SH-SY5Y (cell line): ENCODE data around the gene ADCY2.

Experiments
- GATA2 ChIP-seq: IDR thresholded peaks from 2 replicates; pipeline ENCODE4 v1.6.1; 2011; ENCODE audit warnings: mild to moderate bottlenecking, low read depth, low read length
- GATA3 ChIP-seq: IDR thresholded peaks from 2 replicates; pipeline ENCODE4 v1.6.1; 2011; ENCODE audit warnings: low read depth, mild to moderate bottlenecking, low read length, moderate library complexity

ADCY2 gene

DNA sequence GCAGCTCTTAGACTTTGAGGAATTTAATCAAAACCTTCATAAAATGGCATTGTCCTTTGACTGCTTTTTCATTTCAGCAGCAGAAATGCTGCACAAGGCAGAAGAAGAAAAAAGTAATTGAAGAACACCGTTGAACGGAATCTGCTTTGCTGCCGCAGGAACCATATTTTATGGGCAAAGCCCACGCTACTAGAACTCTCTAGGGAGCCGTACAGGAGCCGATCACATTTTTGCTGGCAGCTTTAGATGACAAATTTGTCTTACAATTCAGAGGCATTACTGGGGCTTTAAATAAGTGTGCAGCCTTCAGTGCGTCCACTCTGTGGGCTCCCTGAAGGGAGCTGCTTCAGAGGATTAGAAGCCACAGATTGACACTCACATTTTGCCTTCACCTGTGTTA lies 449.6 kb downstream of the ADCY2 start:
- no peak for TF ChIP-seq GATA3

DNA sequence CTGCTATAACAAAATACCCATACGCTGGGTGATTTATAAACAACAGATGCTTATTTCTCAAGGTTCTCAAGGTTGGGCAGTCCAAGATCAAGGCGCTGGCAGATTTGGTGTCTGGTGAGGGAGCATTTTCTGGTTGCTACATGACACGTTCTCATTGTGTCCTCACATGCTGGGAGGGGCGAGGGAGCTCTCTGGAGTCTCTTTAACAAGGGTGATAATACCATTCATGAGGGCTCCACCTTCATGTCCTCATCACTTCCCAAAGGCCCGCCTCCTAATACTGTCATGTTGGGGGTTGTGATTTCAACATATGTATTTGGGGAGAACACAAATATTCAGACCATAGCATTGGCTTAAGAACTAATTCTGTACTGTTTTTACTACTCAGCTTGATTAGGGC lies 450.4 kb downstream of the ADCY2 start:
- no peak for TF ChIP-seq GATA3
- no peak for TF ChIP-seq GATA2

DNA sequence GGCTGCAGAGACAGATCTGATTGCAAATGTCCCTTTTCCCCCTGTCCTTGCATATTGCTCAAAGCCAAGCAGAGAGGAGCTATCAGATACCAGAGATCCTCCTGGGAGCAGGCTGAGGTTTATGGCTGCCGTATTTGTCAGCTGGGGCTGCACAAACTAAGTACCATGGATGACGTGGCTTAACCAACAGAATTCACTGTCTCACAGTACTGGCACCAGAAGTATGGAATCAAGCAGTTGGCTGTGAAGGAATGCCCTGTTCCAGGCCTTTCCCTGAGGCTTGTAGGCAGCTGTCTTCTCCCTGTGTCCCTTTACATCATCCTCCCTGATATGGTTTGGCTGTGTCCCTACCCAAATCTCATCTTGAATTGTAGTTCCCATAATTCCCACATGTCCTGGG lies 452.4 kb downstream of the ADCY2 start:
- TF ChIP-seq GATA2 (no peak), GATA3 (no peak)

DNA sequence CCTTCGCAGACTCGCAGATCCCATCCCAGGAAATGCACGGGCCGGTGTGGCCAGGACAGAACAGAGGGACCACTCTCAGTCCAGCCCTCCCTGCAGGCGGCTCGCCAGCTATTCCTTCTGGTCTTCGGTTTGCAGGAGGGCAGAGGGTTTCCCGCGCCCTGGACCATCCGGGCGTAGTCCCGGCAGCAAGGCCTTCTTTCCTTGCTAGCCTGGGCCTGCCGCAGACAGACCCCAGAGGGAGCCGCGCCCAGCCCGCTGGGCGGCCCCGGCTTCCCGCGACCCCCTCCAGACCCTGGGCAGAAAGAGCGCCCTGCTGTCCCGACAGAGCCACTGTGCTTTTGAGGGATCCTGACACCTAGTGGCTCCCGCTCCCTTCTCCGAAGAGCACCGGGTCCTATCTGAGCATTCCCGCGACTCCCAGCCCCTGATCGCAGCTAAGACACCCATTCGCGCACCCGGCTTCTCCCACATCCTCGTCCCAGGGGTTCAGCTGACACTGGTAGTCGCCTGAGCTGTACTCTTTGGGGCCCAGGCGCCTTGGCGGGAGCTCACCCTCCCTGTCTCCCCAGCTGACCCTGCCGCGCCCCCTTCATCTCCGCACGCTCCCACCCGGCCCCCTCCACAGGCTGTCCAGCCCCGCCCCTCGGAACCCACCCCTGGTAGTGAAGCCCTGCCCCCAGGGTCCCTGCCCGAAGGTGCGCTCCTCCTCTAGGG lies 453.9 kb downstream of the ADCY2 start:
- TF ChIP-seq GATA2 (no peak), GATA3 (no peak)

DNA sequence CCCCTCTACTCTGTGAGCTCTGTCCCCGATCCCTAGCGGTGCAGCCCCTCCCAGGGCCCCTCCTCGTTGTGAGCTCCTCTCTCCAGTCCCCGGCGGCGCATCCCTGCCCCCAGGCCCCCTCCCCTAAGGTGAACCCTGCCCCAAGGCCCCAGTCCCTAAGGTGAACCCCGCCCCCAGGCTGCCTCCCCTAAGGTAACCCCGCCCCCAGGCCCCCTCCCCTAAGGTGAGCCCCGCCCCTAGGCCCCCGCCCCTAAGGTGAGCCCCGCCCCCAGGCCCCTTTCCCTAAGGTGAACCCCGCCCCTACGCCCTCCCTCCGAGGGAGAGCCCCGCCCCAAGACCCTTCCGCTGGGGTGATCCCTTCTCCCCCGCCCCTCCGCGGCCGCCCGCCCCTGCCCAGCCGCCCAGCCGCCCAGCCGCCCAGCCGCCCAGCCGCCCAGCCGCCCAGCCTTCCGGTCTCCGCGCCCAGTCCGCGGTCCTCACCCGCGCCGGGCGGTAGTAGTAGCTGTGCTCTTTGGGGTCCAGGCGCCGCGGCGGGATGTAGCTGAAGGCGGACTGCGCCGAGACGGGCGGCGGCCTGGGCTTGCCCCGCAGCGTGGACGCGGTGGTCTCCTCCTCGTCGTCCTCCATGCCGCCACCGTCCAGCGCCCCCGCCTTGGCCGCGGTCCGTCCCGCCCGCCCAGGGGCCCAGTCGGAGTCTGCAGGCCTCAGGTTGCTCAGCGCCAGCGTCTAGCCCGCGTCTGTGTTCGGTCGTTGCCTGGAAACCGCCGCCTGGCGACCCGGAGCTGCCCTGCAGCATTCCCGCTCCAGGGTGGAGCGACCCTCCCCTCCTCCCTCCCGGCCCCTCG lies 454.7 kb downstream of the ADCY2 start, which contains the start of gene CFAP90:
TSS of gene CFAP90 (minus strand) at position 739 of the 845 bp plus-strand sequence. CDS start at position 627, 112 bp downstream.
- TF ChIP-seq GATA2 (no peak), GATA3 (no peak)

DNA sequence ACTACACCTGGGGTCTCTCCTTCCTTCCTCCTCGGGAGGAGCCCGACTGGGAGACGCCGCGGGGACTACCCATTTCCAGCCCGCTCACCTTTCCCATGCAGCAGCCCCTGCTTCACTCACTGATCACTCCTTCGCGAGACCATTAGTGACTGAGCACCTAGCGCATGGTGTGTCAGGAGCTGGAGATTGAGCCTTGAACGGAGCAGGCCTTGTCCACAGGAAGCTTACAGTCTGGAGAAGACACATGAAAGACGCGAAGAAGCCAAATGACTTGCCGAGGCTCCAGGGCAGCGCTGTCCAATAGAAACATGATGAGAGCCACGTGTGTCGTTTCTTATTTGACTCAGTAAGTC lies 455.3 kb downstream of the ADCY2 start:
- TF ChIP-seq GATA2, result no peak
- no peak for TF ChIP-seq GATA3

DNA sequence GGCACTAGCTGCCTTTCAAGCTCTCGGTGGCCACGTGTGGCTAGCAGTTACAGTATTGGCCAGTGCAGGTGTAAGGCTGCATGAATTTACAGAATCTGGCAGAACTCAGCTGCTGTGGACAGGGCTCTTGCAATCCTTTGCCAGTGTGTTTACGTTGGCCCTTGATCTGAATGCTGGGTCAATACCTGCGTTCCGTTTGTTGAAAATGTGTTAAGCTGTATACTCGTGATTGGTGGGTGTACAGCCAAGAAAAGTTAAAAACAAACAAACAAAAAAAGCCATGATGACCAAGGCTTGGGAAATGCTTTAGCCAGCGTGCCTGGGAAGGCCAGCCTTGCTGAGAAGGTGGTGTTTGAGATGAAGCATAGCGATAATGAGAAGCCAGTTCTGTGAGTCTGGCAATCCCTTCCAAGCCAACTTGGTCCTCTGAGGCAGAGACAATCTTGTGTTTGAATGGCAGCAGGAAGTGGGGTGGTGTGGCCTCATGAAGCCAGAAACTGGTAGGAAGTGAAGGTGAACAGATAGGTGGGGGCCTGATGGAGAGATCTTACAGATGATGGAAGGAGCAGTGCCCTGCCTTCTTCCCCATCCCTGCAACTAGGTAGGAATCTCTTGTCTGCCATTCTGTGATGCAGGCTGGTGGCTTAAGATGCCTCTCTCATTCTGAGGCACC lies 455.8 kb downstream of the ADCY2 start:
- TF ChIP-seq GATA3 (no peak), GATA2 (no peak)

DNA sequence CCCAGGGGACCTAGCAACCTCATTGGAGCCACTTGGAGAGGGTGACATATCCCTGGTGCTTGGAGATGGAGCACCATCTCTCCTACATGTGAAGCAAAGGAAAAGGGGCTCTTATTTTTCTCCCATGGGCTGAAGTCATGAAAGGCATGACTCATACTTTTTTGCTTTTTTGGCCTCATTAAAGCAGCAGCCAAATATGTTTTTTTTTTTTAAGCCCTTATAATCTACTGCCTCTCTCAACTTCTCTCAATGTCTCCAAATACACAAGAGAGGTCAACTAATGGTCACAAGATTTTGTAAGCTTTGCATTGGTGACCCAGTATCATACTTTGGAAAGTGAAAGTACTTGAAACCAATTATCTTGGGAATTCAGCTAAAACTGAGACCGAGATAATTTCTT lies 456.6 kb downstream of the ADCY2 start:
- TF ChIP-seq GATA3 (no peak), GATA2 (no peak)

DNA sequence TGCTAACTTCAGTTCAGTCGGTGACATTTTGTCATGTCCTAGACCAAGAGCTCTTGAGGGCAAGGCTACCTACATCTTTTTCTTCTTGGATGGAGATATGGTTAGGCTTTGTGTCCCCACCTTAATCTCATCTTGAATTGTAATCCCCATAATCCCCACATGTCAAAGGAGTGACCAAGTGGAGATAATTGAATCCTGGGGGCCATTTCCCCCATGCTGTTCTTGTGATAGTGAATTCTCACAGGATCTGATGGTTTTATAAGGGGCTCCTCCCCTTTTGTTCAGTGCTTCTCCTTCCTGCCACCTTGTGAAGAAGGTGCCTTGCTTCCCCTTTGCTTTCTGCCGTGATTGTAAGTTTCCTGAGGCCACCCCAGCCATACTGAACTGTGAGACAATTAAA lies 457.1 kb downstream of the ADCY2 start:
- no peak for TF ChIP-seq GATA2
- no peak for TF ChIP-seq GATA3

DNA sequence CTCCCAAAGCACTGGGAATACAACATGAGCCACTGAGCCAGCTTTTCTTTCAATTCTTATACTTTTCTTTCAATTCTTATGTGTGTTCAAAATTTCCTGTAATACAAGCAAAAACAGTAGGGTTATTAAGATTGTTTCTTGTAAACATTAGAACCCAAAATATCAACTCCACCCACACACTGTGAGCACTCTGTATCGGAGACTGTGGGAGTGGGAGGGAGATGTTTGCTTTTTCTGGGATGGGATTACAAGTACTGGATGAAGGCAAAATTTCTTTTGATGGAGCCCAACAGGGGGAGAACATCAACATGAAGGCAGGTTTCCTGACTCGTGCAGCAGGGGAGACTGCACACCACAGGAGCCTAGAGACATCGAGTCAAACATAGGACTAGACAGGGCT lies 459.7 kb downstream of the ADCY2 start:
- TF ChIP-seq GATA2 (no peak), GATA3 (no peak)

DNA sequence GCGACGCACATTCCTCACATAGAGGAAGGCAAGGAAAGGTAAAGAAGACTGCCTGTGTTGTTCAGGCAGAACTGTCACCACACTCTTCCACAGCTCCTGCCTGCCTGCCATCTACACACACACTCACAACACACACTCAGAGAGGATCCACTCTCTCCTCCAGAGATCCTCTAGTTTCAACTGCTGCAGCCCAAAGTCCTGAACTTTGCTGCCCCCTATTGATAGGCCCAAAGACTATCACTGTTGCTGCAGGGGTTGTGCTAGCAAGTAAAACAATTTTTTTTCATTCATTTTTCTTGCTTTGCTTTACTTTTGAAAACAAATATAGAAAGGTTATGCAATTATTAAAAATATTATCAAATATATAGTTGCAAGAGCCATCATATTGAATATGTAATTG lies 460.9 kb downstream of the ADCY2 start:
- TF ChIP-seq GATA2 (no peak), GATA3 (no peak)

DNA sequence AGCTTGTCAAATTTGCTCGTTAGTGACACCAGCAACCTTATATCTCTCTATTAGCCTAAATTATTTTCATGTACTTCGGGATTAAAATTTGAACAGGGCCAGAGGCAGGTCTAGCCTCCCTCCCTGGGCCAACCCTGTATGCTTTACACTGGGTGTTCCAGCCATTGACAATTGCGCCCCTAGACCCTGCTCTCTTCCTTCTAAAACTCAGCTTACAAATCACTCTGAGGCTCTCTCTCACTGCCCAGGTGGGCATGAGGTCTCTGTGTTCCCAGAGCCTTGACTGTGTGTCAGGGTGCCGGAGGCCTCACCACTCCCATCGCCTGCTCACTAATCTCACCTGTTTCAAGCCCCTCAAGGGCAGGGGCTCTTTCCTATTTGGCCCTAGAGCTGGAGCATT lies 461.4 kb downstream of the ADCY2 start:
- TF ChIP-seq GATA3 (no peak), GATA2 (no peak)

DNA sequence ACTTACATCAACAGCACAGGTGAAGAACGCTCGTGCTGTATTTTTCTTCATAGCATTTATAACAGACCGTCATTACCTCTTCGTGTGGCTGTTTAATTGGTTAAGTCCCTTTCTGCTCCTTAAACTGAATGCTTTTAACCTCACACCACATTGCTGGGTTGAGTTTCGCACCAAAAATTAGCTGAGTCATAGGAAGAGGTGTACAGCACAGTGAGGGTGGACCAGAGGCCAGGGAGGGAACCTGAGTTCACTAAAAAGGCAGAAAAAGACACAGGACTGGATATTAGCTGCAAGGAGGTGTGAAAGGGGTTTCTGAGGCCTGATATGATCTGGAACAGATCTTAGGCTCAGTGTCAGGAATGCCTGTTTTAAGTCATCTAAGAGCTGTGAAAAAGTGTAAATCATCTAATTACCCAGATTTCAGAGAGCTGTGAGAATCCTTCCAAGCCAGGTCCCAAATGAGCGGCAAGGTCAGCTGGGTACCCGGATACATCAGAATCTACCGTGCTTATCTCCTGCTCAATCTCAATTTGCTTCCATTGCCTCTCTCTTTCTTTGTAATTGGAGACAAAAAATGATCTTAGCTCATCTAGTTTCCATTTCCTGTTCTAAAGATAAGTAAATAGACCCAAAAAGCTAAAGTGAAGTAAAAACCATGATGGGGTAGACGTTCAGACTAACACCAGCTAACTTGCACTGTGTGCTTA lies 462.1 kb downstream of the ADCY2 start:
- TF ChIP-seq GATA3 (no peak), GATA2 (peak; percentile 66)

DNA sequence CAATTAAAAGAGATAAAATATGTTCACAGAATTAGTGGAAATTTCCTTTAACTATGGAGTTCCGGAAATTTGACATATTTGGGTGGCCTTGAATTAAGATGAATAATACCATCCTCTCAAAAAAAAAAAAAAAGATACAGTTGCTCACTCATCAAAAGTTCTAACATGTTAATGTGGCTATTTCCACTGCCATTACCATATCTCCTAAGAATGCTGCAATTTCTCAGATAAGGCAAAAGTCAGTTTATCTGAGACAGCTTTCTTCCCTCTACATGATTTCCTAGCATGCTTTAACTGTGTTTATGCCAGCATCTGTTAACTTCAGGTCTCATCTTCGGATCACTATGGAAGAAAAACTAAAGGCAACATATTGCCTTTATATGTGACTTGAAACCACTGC lies 470.3 kb downstream of the ADCY2 start:
- TF ChIP-seq GATA3, result no peak
- TF ChIP-seq GATA2, result no peak

DNA sequence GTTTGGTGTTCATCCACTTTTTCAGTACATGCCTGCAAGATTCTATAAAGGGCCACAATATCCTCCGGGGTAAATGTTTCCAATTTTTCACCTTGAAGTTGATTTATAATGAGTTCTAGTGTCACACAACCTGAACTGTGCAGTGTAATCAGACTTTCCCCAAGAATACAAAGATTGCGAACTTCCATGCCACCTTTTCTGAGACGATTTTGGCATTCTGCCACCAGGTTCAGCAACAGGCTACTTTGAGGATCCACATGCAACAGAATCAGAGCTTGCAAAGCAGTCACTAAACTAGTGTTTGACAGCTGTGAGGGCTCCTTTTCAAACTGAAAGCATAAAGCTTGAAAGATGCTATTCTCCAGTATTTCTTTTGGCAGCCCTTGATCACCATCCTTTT lies 471.3 kb downstream of the ADCY2 start:
- TF ChIP-seq GATA2 (no peak), GATA3 (no peak)
